Tibial nerve (tissue), 4 donors: Measurements from ENCODE around the gene KIF21A.

Source experiments
- EP300 ChIP-seq, 2 donors: sonication (generic); formaldehyde crosslinking; IDR thresholded peaks; one replicate each; pipeline ENCODE4 v1.6.1; 2017; ENCODE audit warnings: antibody characterized with exemption in 2 of 2, mild to moderate bottlenecking in 1 of 2
- POLR2A ChIP-seq, 2 donors: fragments of 450-650 bp; IDR thresholded peaks; one replicate each; pipeline ENCODE4 v1.6.1; 2017; ENCODE audit warnings: antibody characterized with exemption in 2 of 2, mild to moderate bottlenecking in 2 of 2, moderate library complexity in 2 of 2
- TF ChIP-seq, protein P1 (sequence below), 5 experiments: fragments of 200-600 bp in 3 of 5; fragments of 450-650 bp in 2 of 5; sonication (generic) in 3 of 5; IDR thresholded peaks; one replicate each; pipeline ENCODE4 v1.5.1; 2016 to 2019; ENCODE audit warnings: antibody characterized with exemption in 5 of 5, mild to moderate bottlenecking in 3 of 5, moderate library complexity in 2 of 5

DNA sequence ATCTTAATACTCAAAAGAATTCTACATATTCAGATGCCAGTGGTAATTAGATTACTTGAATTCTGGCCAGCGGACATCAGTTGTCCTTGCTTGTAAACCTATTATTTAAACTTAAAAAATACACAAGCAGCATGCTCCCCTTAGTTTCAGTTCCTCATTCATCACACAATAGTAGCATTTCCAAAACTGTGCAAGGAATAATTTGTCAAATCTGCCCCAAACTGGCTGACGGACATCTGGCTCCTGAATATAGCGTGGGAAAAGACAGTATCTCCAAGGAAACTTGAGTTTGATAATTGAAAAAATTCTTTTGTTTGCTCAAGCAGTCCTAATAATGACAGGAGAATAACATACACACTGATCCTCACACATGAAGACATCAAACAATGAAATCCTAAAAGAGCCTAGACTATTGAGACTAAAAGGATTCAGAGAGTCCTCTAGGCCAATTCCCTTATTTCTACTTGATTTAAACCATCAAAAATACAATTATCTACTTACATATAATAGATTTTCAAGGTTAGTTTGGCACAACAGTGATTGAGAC, 90.4 kb downstream of the KIF21A start:
- no peak for TF ChIP-seq POLR2A (IDR thresholded peaks at IDR 0.05)
- TF ChIP-seq, protein P1, sequence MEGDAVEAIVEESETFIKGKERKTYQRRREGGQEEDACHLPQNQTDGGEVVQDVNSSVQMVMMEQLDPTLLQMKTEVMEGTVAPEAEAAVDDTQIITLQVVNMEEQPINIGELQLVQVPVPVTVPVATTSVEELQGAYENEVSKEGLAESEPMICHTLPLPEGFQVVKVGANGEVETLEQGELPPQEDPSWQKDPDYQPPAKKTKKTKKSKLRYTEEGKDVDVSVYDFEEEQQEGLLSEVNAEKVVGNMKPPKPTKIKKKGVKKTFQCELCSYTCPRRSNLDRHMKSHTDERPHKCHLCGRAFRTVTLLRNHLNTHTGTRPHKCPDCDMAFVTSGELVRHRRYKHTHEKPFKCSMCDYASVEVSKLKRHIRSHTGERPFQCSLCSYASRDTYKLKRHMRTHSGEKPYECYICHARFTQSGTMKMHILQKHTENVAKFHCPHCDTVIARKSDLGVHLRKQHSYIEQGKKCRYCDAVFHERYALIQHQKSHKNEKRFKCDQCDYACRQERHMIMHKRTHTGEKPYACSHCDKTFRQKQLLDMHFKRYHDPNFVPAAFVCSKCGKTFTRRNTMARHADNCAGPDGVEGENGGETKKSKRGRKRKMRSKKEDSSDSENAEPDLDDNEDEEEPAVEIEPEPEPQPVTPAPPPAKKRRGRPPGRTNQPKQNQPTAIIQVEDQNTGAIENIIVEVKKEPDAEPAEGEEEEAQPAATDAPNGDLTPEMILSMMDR (IDR thresholded peaks at IDR 0.05) = no peak
- no peak for TF ChIP-seq EP300 (IDR thresholded peaks at IDR 0.05)
